Activated B cell treated with CpG ODN at 0.5 μM for 24 hours (primary cell): ENCODE data around the gene GRK2. TPM values are rescaled to one million over a fixed set of nuclear protein-coding genes. Genes with fewer than 3 reads are reported as not detected.

ENCODE experiments used
- ATAC-seq: fragments of 200-7000 bp; cut with Tn5 transposase; one replicate; pipeline ENCODE4 v1.10.0; 2021; ENCODE audit warnings: low read depth, mild to moderate bottlenecking, moderate library complexity
- CTCF ChIA-PET: fragments of 350-600 bp; sonication (Branson Sonifier 250); formaldehyde crosslinking; loops from one replicate; lab custom pipeline; 2021; ENCODE audit warnings: antibody characterized with exemption; lab: Charles Lee
- POLR2A ChIA-PET: fragments of 350-600 bp; sonication (Branson Sonifier 250); formaldehyde crosslinking; loops from one replicate; lab custom pipeline; 2021; ENCODE audit warnings: antibody characterized with exemption; lab: Charles Lee
- DNase-seq: peaks from one replicate; pipeline ENCODE4 v3.0.0; 2022
- H3K27ac Mint-ChIP-seq: one replicate; pipeline ENCODE4 v1.8.0; 2020; ENCODE audit warnings: mixed read lengths
- H3K27me3 Mint-ChIP-seq: one replicate; pipeline ENCODE4 v1.8.0; 2021; ENCODE audit warnings: mixed read lengths
- H3K36me3 Mint-ChIP-seq: one replicate; pipeline ENCODE4 v1.8.0; 2021; ENCODE audit warnings: low read depth, mixed read lengths
- H3K4me1 Mint-ChIP-seq: one replicate; pipeline ENCODE4 v1.8.0; 2021; ENCODE audit warnings: mixed read lengths
- H3K4me3 Mint-ChIP-seq: one replicate; pipeline ENCODE4 v1.8.0; 2020; ENCODE audit warnings: mild to moderate bottlenecking, mixed read lengths
- H3K9me3 Mint-ChIP-seq: one replicate; pipeline ENCODE4 v1.8.0; 2020; ENCODE audit warnings: mixed read lengths
- intact Hi-C: fragments of 100-400 bp; cut with micrococcal nuclease; formaldehyde crosslinking; loops from one replicate; pipeline ENCODE4 v1.15.1; 2024
- total RNA-seq: library from RNA; stranded (reverse); gene quantifications from 2 replicates; pipeline ENCODE4 v1.2.3, GENCODE V29; 2022
- TF ChIP-seq, protein P1 (sequence below): fragments of 200-600 bp; IDR thresholded peaks from one replicate; pipeline ENCODE4 v1.8.0; 2022; ENCODE audit warnings: antibody characterized with exemption, mild to moderate bottlenecking

The GRK2 gene
- total RNA-seq, 1 donor from 2014 or later: 175 TPM

- Mint-ChIP-seq H3K27ac (no peak overlapping the region), H3K36me3 (peaks cover 66% of the 10 kb centered on the region), H3K9me3 (peaks cover 8% of the 10 kb centered on the region), H3K4me3 (no peak overlapping the region), H3K27me3 (no peaks in the 10 kb centered on the region), H3K4me1 (peaks cover 3% of the 10 kb centered on the region)
- TF ChIP-seq, protein P1, sequence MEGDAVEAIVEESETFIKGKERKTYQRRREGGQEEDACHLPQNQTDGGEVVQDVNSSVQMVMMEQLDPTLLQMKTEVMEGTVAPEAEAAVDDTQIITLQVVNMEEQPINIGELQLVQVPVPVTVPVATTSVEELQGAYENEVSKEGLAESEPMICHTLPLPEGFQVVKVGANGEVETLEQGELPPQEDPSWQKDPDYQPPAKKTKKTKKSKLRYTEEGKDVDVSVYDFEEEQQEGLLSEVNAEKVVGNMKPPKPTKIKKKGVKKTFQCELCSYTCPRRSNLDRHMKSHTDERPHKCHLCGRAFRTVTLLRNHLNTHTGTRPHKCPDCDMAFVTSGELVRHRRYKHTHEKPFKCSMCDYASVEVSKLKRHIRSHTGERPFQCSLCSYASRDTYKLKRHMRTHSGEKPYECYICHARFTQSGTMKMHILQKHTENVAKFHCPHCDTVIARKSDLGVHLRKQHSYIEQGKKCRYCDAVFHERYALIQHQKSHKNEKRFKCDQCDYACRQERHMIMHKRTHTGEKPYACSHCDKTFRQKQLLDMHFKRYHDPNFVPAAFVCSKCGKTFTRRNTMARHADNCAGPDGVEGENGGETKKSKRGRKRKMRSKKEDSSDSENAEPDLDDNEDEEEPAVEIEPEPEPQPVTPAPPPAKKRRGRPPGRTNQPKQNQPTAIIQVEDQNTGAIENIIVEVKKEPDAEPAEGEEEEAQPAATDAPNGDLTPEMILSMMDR: no peak
- ATAC-seq (no peak), DNase-seq (no peak)
- intact Hi-C loops: no loop called here
- POLR2A ChIA-PET: interaction anchor here (0.6 kb wide), 1 partner anchor 22 kb away, joined by 3 read pairs; no protein-coding TSS in a partner anchor
- CTCF ChIA-PET: no interaction called here
Measured at GRCh38 chr11:67299471-67300191, 33.4 kb downstream of the GRK2 start.

- H3K4me3 Mint-ChIP-seq: no peak overlapping the region
Measured at GRCh38 chr11:67300256-67300755, 34.0 kb downstream of the GRK2 start.

GRCh38 chr11:67300756-67301312 lies 34.6 kb downstream of the GRK2 start:
- CTCF ChIA-PET: no interaction called here
- peaks cover 8% of the 10 kb centered on the region for H3K9me3 Mint-ChIP-seq
- ATAC-seq (no peak), DNase-seq (no peak)
- intact Hi-C loops: no loop called here
- POLR2A ChIA-PET: interaction anchor here (1.0 to 1.4 kb wide), 2 partner anchors 12 to 17 kb away, joined by 3 to 4 read pairs; partner anchors contain the start of gene ANKRD13D
- H3K4me3 Mint-ChIP-seq: no peak overlapping the region
- H3K4me1 Mint-ChIP-seq: peaks cover 3% of the 10 kb centered on the region
- H3K27me3 Mint-ChIP-seq: no peaks in the 10 kb centered on the region
- TF ChIP-seq, protein P1: no peak
- H3K36me3 Mint-ChIP-seq: peaks cover 56% of the 10 kb centered on the region
- H3K27ac Mint-ChIP-seq: no peak overlapping the region

More at GRCh38 chr11:67300256-67300755, 34.0 kb downstream of the GRK2 start:
- Mint-ChIP-seq H3K36me3 (peaks cover 60% of the 10 kb centered on the region), H3K4me1 (peaks cover 3% of the 10 kb centered on the region), H3K27ac (no peak overlapping the region), H3K27me3 (no peaks in the 10 kb centered on the region), H3K9me3 (peaks cover 8% of the 10 kb centered on the region)
- TF ChIP-seq, protein P1: no peak
- POLR2A ChIA-PET: no interaction called here
- intact Hi-C loops: no loop called here
- DNase-seq (no peak), ATAC-seq (no peak)
- CTCF ChIA-PET: no interaction called here

DNA sequence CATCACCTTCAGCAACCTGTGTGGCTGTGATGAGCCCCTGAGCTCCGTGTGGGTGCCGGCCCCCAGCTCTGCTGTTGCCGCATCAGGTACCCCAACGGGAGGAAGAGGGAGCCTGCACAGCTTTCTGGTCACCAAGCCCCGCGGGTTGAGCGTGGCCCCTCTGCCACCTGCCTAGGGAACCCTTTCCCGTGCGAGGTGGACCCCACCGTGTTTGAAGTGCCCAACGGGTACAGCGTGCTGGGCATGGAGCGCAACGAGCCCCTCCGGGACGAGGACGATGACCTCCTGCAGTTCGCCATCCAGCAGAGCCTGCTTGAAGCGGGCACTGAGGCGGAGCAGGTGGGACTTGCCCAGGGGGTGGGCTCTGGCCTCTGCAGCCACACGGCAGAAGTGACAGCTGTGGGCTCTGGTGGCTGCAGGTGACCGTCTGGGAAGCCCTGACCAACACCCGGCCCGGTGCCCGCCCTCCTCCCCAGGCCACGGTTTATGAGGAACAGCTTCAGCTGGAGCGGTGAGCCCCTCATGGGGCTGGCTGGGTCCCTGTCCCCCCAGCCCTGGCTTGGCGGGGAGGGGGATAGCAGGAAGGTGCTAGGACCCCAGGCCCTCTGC lies 35.1 kb downstream of the GRK2 start:
- H3K27me3 Mint-ChIP-seq: no peaks in the 10 kb centered on the region
- no peak overlapping the region for H3K27ac Mint-ChIP-seq
- no peak overlapping the region for H3K4me3 Mint-ChIP-seq
- ChIA-PET CTCF (no interaction called here), POLR2A (interaction anchor here (1.0 to 1.4 kb wide), 3 partner anchors 13 to 33 kb away, joined by 3 to 4 read pairs (median 3); partner anchors contain the start of gene ANKRD13D)
- peak; percentile 7 for DNase-seq
- no peak for ATAC-seq
- H3K4me1 Mint-ChIP-seq: peaks cover 3% of the 10 kb centered on the region
- peaks cover 50% of the 10 kb centered on the region for H3K36me3 Mint-ChIP-seq
- TF ChIP-seq, protein P1: no peak
- intact Hi-C loops: no loop called here
- peaks cover 4% of the 10 kb centered on the region for H3K9me3 Mint-ChIP-seq
